Fibroblast of skin of back (primary cell): ENCODE results near the gene LYPLA2. TPM values are rescaled to one million over a fixed set of nuclear protein-coding genes. Genes with fewer than 3 reads are reported as not detected.
A peak's percentile ranks its signal among the peaks of the same experiment; 100 is the strongest.

ENCODE experiments used
- DNase-seq: peaks from one replicate; pipeline ENCODE4 v3.0.0-alpha.2; 2013
- polyA plus RNA-seq, 2 experiments: library from polyadenylated mRNA; unstranded; fragments of 120-200 nt; gene quantifications; one replicate each; pipeline ENCODE4 v1.2.1, GENCODE V29; 2013; ENCODE audit not compliant: insufficient read length in 2 of 2

The LYPLA2 gene
- 48.1 TPM for polyA plus RNA-seq (2013, experiment 1 of 2; ENCODE audit: insufficient read length)
- 29.7 TPM for polyA plus RNA-seq (2013, experiment 2 of 2; ENCODE audit: insufficient read length)

DNA sequence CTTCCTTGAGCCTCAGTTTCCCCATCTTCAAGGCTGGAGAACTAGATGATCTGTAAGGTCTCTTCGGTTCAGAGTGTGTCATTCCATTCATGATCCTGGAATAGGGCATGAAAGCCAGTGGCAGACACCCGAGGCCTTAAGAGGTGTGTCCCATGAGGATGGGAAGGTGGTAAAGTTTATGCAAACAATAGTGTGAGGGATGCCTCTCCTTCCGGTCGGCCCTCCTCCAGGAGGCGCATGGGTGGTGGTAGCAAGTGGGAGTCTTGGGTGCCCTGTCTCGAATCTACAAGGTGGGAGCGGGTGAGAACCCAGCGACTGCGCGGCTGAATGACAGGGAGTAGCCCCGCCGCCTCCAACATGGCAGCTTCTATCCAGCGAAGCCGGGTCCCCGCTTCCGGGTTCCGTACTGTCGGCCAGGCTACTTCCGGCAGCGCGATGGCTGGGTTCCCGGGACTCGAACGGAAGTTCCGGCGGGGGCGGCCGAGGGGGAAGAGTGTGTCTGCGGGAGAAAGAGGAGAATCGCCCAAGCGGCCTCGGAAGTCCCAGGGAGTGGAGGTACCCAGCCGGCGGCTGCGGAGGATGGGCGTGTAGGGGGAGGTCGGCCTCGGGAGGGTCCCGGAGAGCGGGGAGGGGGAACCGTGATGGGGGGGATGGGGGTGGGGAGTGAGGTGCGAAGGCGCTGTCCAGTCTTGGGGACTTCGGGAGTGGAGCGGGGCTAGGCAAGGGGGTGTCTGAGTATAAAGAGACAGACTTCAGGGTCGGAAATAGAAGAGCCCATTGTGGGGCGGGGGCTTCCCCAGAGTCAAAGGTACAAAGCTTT, at the start of gene LYPLA2:
Gene LYPLA2, plus strand, starts transcription at position 450 of the 820 bp plus-strand sequence. CDS start 1,538 bp downstream, outside the sequence.
- peak; percentile 92 for DNase-seq

DNA sequence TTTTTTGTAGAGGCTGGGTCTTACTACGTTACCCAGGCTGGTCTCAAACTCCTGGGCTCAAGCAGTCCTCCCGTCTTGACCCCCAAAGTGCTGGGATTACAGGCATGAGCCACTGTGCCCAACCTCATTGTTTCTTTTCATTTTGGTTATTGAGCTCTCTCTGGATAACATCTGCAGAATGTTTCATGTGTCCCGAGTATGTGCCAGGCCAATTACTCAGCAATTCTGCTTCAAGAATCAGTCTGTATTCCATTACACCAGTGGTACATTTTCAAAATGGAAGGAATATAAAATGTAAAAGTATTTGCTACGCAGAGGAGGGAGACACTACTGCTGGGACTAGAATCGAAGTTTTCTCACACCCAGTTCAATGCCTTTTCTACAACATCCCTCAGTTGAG, 49.3 kb upstream of the LYPLA2 start:
- no peak for DNase-seq

DNA sequence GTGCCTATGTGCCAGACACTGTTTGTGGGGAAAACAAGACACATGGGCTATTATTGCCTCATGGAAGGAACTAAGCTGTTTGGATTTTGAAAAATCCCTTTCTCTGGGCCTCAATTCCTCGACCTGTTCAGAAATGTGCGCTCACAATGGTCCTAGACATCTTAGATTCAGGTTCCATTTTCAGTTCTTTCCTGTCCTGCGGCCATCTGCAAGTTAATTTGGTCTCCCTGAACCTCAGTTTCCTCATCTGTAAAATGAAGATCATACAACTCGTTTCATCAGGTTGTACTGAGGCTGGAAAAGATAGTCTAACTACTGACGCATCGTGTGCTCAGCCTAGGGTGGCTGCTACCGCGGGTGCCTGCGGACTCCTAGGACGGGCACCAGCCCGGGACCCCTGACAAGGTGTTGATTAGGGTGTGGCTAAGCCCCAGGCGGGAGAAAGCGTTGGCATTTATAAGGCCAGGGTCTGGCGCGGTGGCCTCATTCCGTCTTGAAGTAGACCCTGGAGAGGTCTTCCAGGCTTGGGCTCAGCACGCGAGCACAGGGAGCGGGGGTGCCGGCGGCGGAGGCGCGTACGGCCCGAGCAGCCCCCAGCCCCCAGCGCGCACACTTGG, 48.2 kb upstream of the LYPLA2 start:
- DNase-seq: peak; percentile 23

DNA sequence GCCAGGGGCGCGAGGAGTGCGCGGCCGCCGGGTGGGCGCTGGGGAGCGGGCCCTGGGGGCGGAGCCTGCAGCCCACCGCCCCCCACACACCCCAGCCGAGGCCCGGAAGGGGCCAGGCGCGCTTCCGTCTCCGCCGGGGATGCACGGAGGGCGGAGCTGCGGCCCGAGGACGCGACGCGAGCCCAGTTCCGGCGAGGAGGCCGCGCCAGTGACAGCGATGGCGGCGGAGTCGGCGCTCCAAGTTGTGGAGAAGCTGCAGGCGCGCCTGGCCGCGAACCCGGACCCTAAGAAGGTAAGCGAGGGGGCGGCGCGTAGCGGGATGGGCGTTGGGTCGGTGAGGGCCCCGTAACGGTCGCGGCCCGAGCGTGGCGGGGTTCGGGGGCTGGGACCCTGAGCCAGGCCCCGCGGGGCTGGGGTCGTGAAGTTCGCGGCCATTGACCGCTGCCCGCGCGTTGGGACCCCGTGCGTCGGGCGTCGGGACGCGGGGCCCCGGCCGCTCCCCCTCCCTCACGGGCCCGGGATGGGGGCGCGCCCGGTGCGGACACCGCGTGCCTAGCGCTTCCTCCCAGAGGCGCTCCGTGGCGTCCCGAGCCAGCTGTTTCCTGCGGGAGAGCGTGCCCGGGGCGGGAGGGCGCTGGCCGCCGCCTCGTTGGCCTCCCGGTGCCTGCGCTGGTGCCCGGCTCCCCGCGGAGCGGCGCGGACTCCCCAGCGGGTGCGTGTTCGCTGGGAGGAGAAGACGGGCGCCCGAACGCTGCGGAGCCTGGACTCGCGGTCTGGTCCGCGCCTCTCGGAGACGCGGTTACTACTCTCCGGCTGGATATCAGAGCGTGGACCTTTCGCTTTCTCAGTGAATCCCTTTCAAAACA, 47.4 kb upstream of the LYPLA2 start, which contains the start of gene ELOA:
Gene ELOA, plus strand, starts transcription at position 185 of the 866 bp plus-strand sequence. Its CDS starts 33 bp downstream, at position 218.
- DNase-seq: peak; percentile 73

DNA sequence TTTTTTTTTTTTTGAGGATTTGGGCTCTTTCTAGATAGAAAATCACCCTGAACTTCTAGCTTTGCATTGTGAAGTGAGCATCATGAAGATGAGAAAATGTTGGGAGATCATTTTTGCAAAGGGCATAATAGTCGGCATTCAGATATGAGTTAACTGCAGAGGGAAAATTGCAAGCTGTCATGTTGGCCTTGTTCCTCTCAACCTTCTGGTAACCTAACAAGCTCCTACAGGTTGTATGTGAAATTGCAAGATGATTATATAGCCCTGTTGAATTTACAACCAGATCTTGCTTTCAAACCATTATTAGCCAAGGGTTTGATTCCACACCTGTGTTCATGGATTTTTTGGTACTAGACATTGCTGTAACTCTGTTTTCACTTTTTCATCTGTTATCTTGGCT, 45.4 kb upstream of the LYPLA2 start:
- DNase-seq: peak; percentile 49

DNA sequence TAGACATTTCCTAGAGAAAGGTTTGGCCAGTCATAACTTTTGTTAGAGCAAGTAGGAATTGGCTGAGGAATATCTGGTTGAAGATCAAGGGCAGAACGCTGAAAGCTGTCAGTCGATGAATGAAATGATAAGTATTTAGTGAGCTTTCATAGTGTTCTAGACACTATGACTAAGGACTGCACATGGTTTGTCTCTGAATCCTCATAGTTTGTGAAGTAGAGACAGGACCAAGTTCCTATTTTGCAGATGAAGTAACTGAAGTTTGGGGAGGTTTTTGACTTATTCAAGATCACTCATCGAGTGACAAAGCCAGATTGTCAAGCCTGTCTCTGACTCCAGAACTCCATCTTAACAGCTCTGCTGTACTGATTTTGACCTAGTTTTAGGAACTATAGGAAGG, 42.9 kb upstream of the LYPLA2 start:
- no peak for DNase-seq

DNA sequence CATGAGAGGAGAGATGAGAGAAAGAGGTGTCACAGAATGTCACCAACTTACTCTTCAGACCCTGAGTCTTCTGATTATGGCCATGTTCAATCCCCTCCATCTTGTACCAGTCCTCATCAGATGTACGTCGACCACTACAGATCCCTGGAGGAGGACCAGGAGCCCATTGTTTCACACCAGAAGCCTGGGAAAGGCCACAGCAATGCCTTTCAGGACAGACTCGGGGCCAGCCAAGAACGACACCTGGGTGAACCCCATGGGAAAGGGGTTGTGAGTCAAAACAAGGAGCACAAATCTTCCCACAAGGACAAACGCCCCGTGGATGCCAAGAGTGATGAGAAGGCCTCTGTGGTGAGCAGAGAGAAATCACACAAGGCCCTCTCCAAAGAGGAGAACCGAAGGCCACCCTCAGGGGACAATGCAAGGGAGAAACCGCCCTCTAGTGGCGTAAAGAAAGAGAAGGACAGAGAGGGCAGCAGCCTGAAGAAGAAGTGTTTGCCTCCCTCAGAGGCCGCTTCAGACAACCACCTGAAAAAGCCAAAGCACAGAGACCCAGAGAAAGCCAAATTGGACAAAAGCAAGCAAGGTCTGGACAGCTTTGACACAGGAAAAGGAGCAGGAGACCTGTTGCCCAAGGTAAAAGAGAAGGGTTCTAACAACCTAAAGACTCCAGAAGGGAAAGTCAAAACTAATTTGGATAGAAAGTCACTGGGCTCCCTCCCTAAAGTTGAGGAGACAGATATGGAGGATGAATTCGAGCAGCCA, 39.7 kb upstream of the LYPLA2 start:
- DNase-seq: peak; percentile 57

DNA sequence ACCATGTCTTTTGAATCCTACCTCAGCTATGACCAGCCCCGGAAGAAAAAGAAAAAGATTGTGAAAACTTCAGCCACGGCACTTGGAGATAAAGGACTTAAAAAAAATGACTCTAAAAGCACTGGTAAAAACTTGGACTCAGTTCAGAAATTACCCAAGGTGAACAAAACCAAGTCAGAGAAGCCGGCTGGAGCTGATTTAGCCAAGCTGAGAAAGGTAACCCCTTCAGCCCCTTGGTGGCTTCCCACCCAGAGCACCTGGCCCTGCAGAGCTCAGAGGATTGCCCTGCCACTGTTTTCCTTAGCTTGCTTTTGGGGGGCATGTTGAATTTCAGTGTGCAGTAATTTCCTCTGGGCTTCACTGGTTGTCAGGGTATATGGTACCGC, 39.1 kb upstream of the LYPLA2 start:
- no peak for DNase-seq

DNA sequence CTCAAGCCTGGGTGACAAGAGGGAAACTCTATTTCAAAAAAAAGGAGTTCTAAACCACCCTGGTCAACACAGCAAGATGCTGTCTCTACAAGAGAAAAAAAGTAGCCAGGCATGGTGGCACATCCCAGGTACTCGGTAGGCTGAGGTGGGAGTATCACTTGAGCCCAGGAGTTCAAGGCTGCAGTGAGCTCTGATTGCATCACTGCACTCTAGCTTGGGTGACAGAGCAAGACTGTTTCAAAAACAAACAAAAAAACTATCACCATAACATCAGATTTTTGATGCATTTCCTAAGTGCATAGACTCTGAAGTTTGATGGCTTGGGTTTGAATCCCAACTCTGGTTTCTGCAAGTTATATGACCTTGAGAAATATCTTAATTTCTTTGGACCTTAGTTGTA, 38.0 kb upstream of the LYPLA2 start:
- DNase-seq: no peak

DNA sequence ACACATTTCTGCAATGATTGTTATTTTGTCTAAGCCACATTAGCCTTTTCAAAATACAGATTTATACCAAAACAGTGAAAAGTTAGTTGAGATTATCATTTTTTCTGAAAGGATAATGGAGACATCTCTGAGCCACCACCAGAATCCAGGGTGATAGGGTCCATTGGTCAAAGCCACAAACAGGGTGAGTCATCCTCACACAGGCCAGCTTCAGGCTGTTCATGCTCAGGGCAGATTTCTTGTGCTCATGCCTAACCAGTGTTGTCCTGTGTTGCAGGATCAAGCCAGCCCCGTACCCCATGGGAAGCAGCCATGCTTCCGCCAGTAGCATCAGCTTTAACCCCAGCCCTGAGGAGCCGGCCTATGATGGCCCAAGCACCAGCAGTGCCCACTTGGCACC, 34.3 kb upstream of the LYPLA2 start:
- DNase-seq: no peak

DNA sequence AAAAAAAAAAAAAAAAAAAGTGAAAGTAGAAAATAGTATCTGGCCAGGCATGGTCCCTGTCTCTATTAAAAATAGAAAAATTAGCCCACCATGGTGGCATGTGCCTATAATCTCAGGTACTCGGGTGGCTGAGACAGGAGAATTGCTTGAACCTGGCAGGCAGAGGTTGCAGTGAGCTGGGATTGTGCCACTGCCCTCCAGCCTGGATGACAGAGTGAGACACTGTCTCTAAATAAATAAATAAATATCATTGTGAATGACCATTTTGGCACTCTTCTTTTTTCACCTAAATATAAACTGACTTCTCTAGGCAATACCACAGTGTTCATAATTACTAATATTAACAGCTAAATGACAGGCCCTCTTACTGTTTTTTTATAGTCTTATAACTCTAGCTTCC, 33.1 kb upstream of the LYPLA2 start:
- no peak for DNase-seq

DNA sequence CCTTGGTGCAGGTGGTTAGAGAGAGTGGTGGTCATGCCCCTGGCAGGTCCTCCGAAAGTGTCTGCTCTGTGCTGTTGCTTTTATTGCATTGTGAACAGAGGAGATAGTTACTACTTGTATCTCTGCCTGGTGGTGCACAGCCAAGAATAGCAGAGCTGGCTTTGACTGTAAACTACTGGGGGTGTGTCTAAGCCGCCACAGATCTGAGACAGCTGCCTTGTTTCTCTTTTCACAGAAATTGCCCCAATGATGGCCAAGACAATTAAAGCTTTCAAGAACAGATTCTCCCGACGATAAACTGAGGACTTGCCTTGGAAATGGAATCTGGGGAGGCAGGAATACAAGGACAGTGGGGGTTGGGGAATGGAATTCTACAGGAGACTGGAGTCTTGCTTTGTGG, 31.7 kb upstream of the LYPLA2 start:
- DNase-seq: no peak

DNA sequence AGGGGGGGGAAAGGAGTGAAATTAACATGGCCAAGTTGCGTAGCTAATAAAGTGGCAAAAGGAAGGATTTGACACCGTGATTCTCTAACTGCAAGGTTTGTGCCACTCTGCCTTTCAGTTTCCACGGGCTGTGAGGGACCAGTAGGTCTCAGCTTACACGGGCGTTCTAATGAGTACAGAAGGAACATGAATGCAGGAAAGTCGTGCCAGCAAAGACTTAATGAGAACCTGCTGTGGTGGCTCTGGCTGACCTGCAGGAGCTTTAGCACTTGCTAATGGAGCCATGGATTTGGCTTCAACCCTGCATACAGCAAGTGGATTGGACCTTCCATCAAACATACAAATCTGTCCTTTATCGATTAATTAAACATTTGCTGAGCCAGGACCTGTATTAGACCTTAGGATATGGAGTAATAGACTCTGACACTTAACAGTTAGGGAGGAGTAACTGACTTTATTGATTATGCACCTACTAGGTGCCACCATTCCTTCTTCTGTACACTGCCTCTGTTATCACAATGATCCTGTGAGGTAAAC, 27.8 kb upstream of the LYPLA2 start:
- no peak for DNase-seq

DNA sequence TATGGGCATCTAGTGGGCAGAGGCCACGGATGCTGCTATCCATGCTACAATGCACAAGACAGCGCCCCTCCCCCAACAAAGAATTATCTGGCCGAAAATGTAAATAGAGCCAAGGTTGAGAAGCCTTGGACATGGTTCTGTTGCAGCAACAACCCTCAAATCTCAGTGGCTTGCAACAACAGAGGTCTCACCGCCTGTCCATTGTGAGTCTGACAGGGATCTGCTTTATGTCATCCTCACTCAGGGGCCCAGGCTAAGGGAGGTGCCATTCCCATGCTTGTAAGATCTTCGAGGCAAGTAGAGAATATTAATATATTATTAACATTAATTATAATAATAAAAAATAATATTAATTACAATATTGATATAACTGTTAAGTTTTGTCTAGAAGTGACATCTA, 22.2 kb upstream of the LYPLA2 start:
- no peak for DNase-seq

DNA sequence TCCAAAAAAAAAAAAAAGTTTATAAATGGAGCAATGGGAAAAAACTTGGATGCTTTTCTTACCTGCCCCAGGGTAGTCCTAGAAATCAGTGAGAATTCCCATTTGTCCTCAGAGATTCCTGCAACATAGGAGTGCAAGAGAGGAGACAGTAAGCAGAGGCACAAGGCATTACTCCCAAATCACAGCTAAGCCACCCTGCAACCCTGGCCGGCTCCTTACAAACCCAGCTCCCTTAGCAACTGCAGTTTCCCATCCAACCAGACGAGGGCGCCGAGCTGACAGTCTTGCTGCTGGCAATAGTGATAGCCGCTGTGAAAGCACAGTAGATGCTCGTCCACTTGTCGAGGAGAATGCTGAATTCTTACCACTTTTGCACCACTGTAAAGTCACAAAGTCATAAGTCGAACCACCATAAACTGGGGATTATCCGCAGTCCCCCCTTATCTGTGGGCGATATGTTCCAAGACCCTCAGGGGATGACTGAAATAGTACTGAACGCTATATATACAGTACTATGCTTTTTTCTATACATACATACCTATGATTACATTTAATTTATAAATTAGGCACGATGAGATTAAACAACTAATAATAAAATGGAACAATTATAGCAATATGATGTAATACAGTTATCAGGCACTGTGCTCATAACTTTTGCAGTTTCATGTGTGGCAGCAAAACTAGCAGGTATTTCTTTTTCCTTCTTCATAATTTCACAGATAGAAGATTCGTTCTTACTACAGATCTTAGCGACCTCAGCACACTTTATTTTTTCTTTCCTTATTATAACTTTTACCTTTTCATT, 18.7 kb upstream of the LYPLA2 start:
- DNase-seq: peak; percentile 73

DNA sequence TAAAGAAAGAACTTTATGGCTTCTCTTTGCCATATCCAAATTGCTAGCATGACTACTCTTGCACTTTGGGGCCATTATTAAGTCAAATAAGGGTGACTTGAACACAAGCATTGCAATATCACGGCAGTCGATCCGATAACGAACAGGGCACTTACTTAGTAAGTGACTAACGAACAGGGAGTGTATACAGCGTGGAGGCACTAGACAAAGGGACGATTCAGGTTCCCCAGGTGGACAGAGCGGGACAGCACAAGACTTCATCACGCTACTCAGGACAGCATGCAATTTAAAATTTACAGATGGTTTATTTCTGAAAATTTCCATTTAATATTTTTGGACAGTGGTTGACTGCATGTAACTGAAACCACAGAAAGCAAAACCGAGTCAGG, 18.1 kb upstream of the LYPLA2 start:
- no peak for DNase-seq

DNA sequence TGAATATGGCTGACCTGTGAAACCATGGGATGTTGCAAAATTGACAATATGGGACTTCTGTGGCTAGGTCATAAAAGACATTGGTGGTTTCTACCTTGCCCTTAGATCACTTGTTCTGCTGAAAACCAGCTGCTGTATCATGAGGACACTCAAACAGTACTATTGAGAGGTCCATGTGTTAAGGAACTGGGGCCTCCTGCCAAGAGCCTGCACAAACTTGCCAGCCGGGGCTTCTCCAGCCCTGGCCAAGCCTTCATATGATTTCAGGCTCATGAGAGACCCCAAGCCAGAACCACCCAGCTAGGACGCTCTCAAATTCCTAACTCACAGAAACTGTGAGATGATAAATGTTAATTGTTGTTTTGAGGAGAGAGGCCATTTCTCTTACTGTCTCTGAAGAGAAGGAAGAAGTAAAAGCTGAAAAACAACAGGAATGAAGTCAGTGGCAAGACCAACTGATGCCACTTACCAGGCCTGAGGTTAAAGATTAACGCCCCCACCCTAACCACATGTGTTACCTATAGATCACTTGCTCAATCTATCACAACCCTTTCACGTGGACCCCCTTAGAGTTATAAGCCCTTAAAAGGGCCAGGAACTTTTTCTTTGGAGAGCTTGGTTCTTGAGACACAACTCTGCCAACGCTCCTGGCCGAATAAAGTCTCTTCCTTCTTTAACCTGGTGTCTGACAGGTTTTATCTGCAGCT, 16.6 kb upstream of the LYPLA2 start:
- no peak for DNase-seq

DNA sequence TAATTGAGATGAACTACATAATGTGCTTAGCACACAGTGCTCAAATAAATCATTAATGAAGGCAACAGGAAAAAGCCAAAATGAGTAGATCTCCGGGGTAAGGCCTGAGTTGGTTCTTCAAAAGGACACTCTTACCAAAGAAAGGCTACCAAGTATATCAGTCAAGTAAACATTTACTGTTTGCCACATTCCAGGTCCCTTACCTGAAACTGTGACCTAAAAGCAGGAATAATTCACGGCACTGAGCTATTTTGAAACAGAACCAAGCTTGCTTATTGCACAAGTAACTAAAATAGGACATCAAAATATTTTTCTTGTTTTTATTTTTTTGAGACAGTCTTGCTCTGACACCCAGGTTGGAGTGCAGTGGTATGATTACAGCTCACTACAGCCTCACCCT, 14.7 kb upstream of the LYPLA2 start:
- no peak for DNase-seq

DNA sequence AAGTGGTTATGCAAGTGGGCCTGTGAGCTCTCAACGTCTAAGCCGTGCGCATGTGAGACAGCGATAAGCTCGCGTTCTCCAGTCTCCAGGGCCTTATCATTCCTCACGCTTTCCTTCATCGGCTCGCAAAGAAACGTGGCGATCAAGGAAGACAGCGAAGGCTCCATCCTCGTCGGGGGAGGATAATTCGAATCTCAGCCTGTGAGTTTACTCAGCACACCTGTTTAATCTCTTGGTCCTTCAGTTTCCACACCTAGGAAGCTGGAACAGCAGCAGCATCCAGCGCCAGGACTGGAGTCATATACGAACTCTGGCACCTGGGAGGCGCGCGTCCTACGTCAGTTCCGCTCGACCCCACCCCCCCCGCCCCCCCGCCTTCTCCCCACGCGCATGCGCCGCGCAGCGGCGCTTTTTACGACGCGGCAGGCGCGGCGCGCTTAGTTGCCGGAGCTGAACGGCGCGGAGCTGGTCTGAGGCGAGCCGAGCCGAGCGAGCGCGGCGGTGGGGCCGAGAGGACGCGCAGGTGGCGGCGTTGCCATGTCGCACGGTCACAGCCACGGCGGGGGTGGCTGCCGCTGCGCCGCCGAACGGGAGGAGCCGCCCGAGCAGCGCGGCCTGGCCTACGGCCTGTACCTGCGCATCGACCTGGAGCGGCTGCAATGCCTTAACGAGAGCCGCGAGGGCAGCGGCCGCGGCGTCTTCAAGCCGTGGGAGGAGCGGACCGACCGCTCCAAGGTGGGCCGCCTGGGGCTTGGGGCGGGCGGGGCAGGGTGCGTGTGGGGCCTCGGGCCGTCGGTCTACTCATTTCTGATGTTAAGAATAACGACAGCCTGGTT, 12.7 kb upstream of the LYPLA2 start, which contains the start of gene PITHD1:
Gene PITHD1, plus strand, starts transcription at position 440 of the 836 bp plus-strand sequence. Its CDS starts 98 bp downstream, at position 538.
- DNase-seq: peak; percentile 79
